HepG2 (cell line): ENCODE data around the gene TBC1D5. TPM values are rescaled to one million over a fixed set of nuclear protein-coding genes. Genes with fewer than 3 reads are reported as not detected.
A peak's percentile ranks its signal among the peaks of the same experiment; 100 is the strongest.

Source experiments
- ATAC-seq: fragments of 200-7000 bp; cut with Tn5 transposase; 3 replicates; pipeline ENCODE4 v1.9.1; 2020; ENCODE audit warnings: mild to moderate bottlenecking, moderate library complexity
- BruUV-seq: library from RNA; stranded (reverse); fragments of 400-500 nt; replicated peaks from 2 replicates; lab custom pipeline; 2021; lab: Mats Ljungman, UMichigan
- CTCF ChIA-PET: fragments of 300-600 bp; formaldehyde crosslinking; extraction: SDS; loops from one replicate; lab custom pipeline; 2021; ENCODE audit warnings: low total read pairs, inconsistent platforms, low intra/inter-chr PET ratio; lab: Yijun Ruan, JAX
- POLR2A ChIA-PET: fragments of 350-600 bp; sonication (Branson Sonifier 250); formaldehyde crosslinking; loops from one replicate; lab custom pipeline; 2020; ENCODE audit warnings: antibody characterized with exemption, inconsistent platforms; lab: Yijun Ruan, JAX
- DNase-seq: peaks from one replicate; pipeline ENCODE4 v3.0.0-alpha.2; 2015; ENCODE audit warnings: low spot score
- FAIRE-seq: peaks from 3 replicates; lab custom pipeline; 2011; peaks lifted over from hg19 to GRCh38; lab: Jason Lieb, UNC
- H2AFZ ChIP-seq: one replicate; pipeline ENCODE4 v1.6.1; 2011; ENCODE audit warnings: low read length, inconsistent platforms
- H3K27ac ChIP-seq: fragments of 300-600 bp; 3 replicates; pipeline ENCODE4 v1.8.0; 2011; ENCODE audit warnings: mixed run types, mild to moderate bottlenecking, mixed read lengths, low read length, inconsistent platforms; ENCODE audit not compliant: insufficient read depth; ENCODE audit errors: extremely low read length
- H3K27me3 ChIP-seq, 2 experiments: fragments of 200-600 bp in 1 of 2; 2 replicates in 1 of 2; 3 replicates in 1 of 2; pipeline versions ENCODE4 v1.6.0 to v1.8.0; 2011; ENCODE audit warnings: low read length in 2 of 2, mild to moderate bottlenecking in 2 of 2, moderate library complexity in 2 of 2, inconsistent platforms in 1 of 2; ENCODE audit not compliant: insufficient read depth in 2 of 2, control insufficient read depth in 1 of 2
- H3K36me3 ChIP-seq, 2 experiments: fragments of 200-600 bp in 1 of 2; replicated peaks in 1 of 2; 2 replicates in 1 of 2; 3 replicates in 1 of 2; pipeline versions ENCODE4 v1.5.1 to v1.8.0; 2011; ENCODE audit warnings: low read length in 2 of 2, inconsistent platforms in 1 of 2; ENCODE audit not compliant: insufficient read depth in 2 of 2, control insufficient read depth in 1 of 2
- H3K4me1 ChIP-seq: 2 replicates; pipeline ENCODE4 v1.5.1; 2012; ENCODE audit warnings: low read length, inconsistent platforms; ENCODE audit not compliant: insufficient read depth
- H3K4me2 ChIP-seq: 2 replicates; pipeline ENCODE4 v1.6.0; 2011; ENCODE audit warnings: low read depth, low read length, inconsistent platforms
- H3K4me3 ChIP-seq, 3 experiments: fragments of 200-600 bp in 1 of 3; sonication (generic), shearing (Covaris generic) in 1 of 3; replicated peaks in 1 of 3; 2 replicates each; pipeline ENCODE4 v1.5.1; 2011 to 2016; ENCODE audit warnings: low read length in 3 of 3, inconsistent platforms in 2 of 3, low read depth in 2 of 3, mild to moderate bottlenecking in 2 of 3, control low read depth in 1 of 3, mixed read lengths in 1 of 3; ENCODE audit not compliant: insufficient read depth in 1 of 3
- H3K79me2 ChIP-seq: one replicate; pipeline ENCODE4 v1.6.1; 2011; ENCODE audit warnings: low read length, inconsistent platforms; ENCODE audit not compliant: insufficient read depth
- H3K9ac ChIP-seq: 2 replicates; pipeline ENCODE4 v1.6.0; 2011; ENCODE audit warnings: mild to moderate bottlenecking, low read depth, low read length, inconsistent platforms; ENCODE audit not compliant: insufficient read depth
- H3K9me3 ChIP-seq: 2 replicates; pipeline ENCODE4 v1.5.1; 2012; ENCODE audit warnings: mild to moderate bottlenecking, low read length
- H4K20me1 ChIP-seq: 2 replicates; pipeline ENCODE4 v1.6.0; 2011; ENCODE audit warnings: inconsistent platforms, mild to moderate bottlenecking, low read length, moderate library complexity; ENCODE audit not compliant: insufficient read depth
- ZNF18 ChIP-seq: sonication (generic); formaldehyde crosslinking; IDR thresholded peaks from 2 replicates; pipeline ENCODE4 v1.8.0; 2022; ENCODE audit warnings: mild to moderate bottlenecking, missing genetic modification reagents; ENCODE audit not compliant: insufficient replicate concordance
- WGBS: methylation state at CpG from one replicate; pipeline ENCODE4 v1.1.6; 2017; ENCODE audit warnings: low lambda C conversion rate; 5-methylcytosine and 5-hydroxymethylcytosine counted together
- in situ Hi-C: cut with HindIII; loops from 2 replicates; pipeline ENCODE4 v1.10.0; 2017; ENCODE audit warnings: low pct_unique_long_range_greater_than_20kb; ENCODE audit not compliant: extremely low pct_ligation_motif_present
- intact Hi-C: fragments of 100-400 bp; cut with micrococcal nuclease; formaldehyde crosslinking; loops from one replicate; pipeline ENCODE4 v1.10.0; 2022; ENCODE audit not compliant: unreplicated experiment
- polyA plus RNA-seq, 8 experiments: library from polyadenylated mRNA; depleted of rRNA in 3 of 8; stranded (reverse) in 7 of 8; unstranded in 1 of 8; fragments of >200 nt; fragmentation: Illumina TruSeq in 4 of 8; extraction: Trizol in 4 of 8; gene quantifications; 2 replicates each; pipeline versions ENCODE4 v1.2.1 to v1.2.3, GENCODE V29; 2011 to 2016; ENCODE audit warnings: low read depth in 4 of 8, missing spikeins in 1 of 8, mixed read lengths in 1 of 8; ENCODE audit not compliant: insufficient read depth in 1 of 8
- total RNA-seq, 5 experiments: library from RNA; depleted of rRNA; stranded (reverse); fragments of >200 nt; fragmentation: Illumina TruSeq; extraction: Trizol; gene quantifications; 2 replicates each; pipeline ENCODE4 v1.2.3, GENCODE V29; 2016; ENCODE audit warnings: low read depth in 1 of 5
- TF ChIP-seq, protein P1 (sequence below), 2 experiments: fragments of 450-650 bp in 1 of 2; sonication (generic) in 1 of 2; formaldehyde crosslinking in 1 of 2; IDR thresholded peaks; 2 replicates each; pipeline versions ENCODE4 v1.6.1 to v1.8.0; 2016 to 2022; ENCODE audit warnings: antibody characterized with exemption in 1 of 2, mild to moderate bottlenecking in 1 of 2, missing genetic modification reagents in 1 of 2

The TBC1D5 gene
- total and polyA plus RNA-seq, 2 of the 13 experiments (the other 11 are each of a cell fraction or from before 2014, with no cell fraction given) = 19.2 to 33.3 TPM

- Histone ChIP-seq H2AFZ (no peak overlapping the region), H3K79me2 (no peaks in the 10 kb centered on the region), H3K36me3 (no peaks in the 10 kb centered on the region), H3K27me3 (peaks cover 0 to 4% of the 10 kb centered on the region in 2 experiments; a peak in 2 of 5 replicates), H3K27ac (no peak overlapping the region), H3K4me2 (no peak overlapping the region), H3K4me3 (no peak overlapping the region), H3K4me1 (no peaks in the 10 kb centered on the region), H3K9me3 (no peaks in the 10 kb centered on the region; the same call in 1 of the 2 replicates), H4K20me1 (no peaks in the 10 kb centered on the region), H3K9ac (no peak overlapping the region)
- in situ Hi-C loops = no loop called here
- 0% methylated on average over 3 of the region's 4 CpGs for WGBS
- no TSS peak for BruUV-seq
- intact Hi-C loops = no loop called here
- ChIA-PET POLR2A (no interaction called here), CTCF (no interaction called here)
- TF ChIP-seq, protein P1, sequence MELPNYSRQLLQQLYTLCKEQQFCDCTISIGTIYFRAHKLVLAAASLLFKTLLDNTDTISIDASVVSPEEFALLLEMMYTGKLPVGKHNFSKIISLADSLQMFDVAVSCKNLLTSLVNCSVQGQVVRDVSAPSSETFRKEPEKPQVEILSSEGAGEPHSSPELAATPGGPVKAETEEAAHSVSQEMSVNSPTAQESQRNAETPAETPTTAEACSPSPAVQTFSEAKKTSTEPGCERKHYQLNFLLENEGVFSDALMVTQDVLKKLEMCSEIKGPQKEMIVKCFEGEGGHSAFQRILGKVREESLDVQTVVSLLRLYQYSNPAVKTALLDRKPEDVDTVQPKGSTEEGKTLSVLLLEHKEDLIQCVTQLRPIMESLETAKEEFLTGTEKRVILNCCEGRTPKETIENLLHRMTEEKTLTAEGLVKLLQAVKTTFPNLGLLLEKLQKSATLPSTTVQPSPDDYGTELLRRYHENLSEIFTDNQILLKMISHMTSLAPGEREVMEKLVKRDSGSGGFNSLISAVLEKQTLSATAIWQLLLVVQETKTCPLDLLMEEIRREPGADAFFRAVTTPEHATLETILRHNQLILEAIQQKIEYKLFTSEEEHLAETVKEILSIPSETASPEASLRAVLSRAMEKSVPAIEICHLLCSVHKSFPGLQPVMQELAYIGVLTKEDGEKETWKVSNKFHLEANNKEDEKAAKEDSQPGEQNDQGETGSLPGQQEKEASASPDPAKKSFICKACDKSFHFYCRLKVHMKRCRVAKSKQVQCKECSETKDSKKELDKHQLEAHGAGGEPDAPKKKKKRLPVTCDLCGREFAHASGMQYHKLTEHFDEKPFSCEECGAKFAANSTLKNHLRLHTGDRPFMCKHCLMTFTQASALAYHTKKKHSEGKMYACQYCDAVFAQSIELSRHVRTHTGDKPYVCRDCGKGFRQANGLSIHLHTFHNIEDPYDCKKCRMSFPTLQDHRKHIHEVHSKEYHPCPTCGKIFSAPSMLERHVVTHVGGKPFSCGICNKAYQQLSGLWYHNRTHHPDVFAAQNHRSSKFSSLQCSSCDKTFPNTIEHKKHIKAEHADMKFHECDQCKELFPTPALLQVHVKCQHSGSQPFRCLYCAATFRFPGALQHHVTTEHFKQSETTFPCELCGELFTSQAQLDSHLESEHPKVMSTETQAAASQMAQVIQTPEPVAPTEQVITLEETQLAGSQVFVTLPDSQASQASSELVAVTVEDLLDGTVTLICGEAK (IDR thresholded peaks at IDR 0.05) = no peak
- TF ChIP-seq, protein P1 (CRISPR knock-in tag; IDR thresholded peaks at IDR 0.05) = peak; percentile 78
- no peak for TF ChIP-seq ZNF18
- FAIRE-seq = no peak
- no peak for DNase-seq
- no peak for ATAC-seq
Measured at GRCh38 chr3:17120115-17120514, 622.3 kb downstream of the TBC1D5 start.
